Muscle layer of colon (tissue), 2 donors: ENCODE data around the gene AGPAT4.
"Not testable (repeated sequence)": the region's sequence is repeated elsewhere in the genome, so short reads cannot be mapped to it uniquely, and the experiment has no call there.

Experiments
- H3K27ac ChIP-seq: one replicate; pipeline ENCODE4 v1.7.0; 2013; ENCODE audit warnings: low read depth, mild to moderate bottlenecking, low read length, moderate library complexity
- H3K27me3 ChIP-seq, 2 donors: one replicate each; pipeline ENCODE4 v1.7.0; 2013; ENCODE audit warnings: low read length in 2 of 2, mild to moderate bottlenecking in 2 of 2; ENCODE audit not compliant: insufficient read depth in 2 of 2, control insufficient read depth in 1 of 2
- H3K36me3 ChIP-seq: one replicate; pipeline ENCODE4 v1.7.0; 2013; ENCODE audit warnings: mild to moderate bottlenecking, low read length; ENCODE audit not compliant: insufficient read depth
- H3K4me1 ChIP-seq: one replicate; pipeline ENCODE4 v1.7.0; 2013; ENCODE audit warnings: mild to moderate bottlenecking, low read length; ENCODE audit not compliant: insufficient read depth
- H3K4me3 ChIP-seq, 2 donors: one replicate each; pipeline ENCODE4 v1.7.0; 2013; ENCODE audit warnings: low read length in 2 of 2, low read depth in 1 of 2, mild to moderate bottlenecking in 1 of 2, moderate library complexity in 1 of 2
- H3K9ac ChIP-seq: one replicate; pipeline ENCODE4 v1.7.0; 2013; ENCODE audit warnings: low read length
- H3K9me3 ChIP-seq: one replicate; pipeline ENCODE4 v1.7.0; 2013; ENCODE audit warnings: mild to moderate bottlenecking, low read length
- donor health status: abdominal sarcoma.
- donor health status: Adenocarcinoma of cecum.

AGPAT4 gene

GRCh38 chr6:161273752-161274487 is at the start of gene AGPAT4:
Gene AGPAT4, minus strand, starts transcription at chr6:161274061. Its CDS starts 41,848 bp downstream, at chr6:161232213.
- H3K9ac ChIP-seq = peak within 1 kb of the TSS; percentile 38

GRCh38 chr6:161319231-161319630 is 45.4 kb upstream of the AGPAT4 start:
- Histone ChIP-seq H3K4me3 (no peak overlapping the region), H3K27me3 (no peaks in the 10 kb centered on the region), H3K9ac (no peak overlapping the region), H3K36me3 (no peaks in the 10 kb centered on the region), H3K9me3 (no peaks in the 10 kb centered on the region), H3K4me1 (no peaks in the 10 kb centered on the region), H3K27ac (no peak overlapping the region)

More at GRCh38 chr6:161273752-161274487, at the start of gene AGPAT4:
- Histone ChIP-seq H3K27ac (peak within 1 kb of the TSS; percentile 58), H3K27me3 (no peaks in the 10 kb centered on the region), H3K4me3 (peak within 1 kb of the TSS; percentile 64 to 69), H3K36me3 (no peaks in the 10 kb centered on the region), H3K4me1 (peaks cover 15% of the 10 kb centered on the region), H3K9me3 (no peaks in the 10 kb centered on the region)

- Histone ChIP-seq H3K36me3 (no peaks in the 10 kb centered on the region), H3K27ac (no peak overlapping the region), H3K27me3 (no peaks in the 10 kb centered on the region), H3K4me3 (no peak overlapping the region), H3K9ac (no peak overlapping the region), H3K9me3 (no peaks in the 10 kb centered on the region), H3K4me1 (no peaks in the 10 kb centered on the region)
Observed at GRCh38 chr6:161318456-161318855, 44.6 kb upstream of the AGPAT4 start.

- Histone ChIP-seq H3K36me3 (no peaks in the 10 kb centered on the region), H3K4me1 (no peaks in the 10 kb centered on the region), H3K27ac (no peak overlapping the region), H3K9me3 (no peaks in the 10 kb centered on the region), H3K4me3 (no peak overlapping the region), H3K27me3 (no peaks in the 10 kb centered on the region), H3K9ac (no peak overlapping the region)
Observed at GRCh38 chr6:161316531-161316930, 42.7 kb upstream of the AGPAT4 start.

- H3K4me3 ChIP-seq, H3K9me3 ChIP-seq, H3K27ac ChIP-seq, H3K27me3 ChIP-seq, H3K9ac ChIP-seq, H3K36me3 ChIP-seq, H3K4me1 ChIP-seq: not testable (repeated sequence)
Observed at GRCh38 chr6:161315246-161315917, 41.5 kb upstream of the AGPAT4 start.

- H3K9me3 ChIP-seq, H3K4me1 ChIP-seq, H3K27ac ChIP-seq, H3K9ac ChIP-seq, H3K4me3 ChIP-seq, H3K27me3 ChIP-seq, H3K36me3 ChIP-seq: not testable (repeated sequence)
Observed at GRCh38 chr6:161314541-161315245, 40.8 kb upstream of the AGPAT4 start.

- Histone ChIP-seq H3K27ac (no peak overlapping the region), H3K4me3 (no peak overlapping the region), H3K27me3 (no peaks in the 10 kb centered on the region), H3K9me3 (no peaks in the 10 kb centered on the region), H3K9ac (no peak overlapping the region), H3K4me1 (no peaks in the 10 kb centered on the region), H3K36me3 (no peaks in the 10 kb centered on the region)
Observed at GRCh38 chr6:161313940-161314509, 40.2 kb upstream of the AGPAT4 start.

- H3K27me3 ChIP-seq, H3K27ac ChIP-seq, H3K9ac ChIP-seq, H3K4me1 ChIP-seq, H3K36me3 ChIP-seq, H3K9me3 ChIP-seq, H3K4me3 ChIP-seq: not testable (repeated sequence)
Observed at GRCh38 chr6:161313475-161313874, 39.6 kb upstream of the AGPAT4 start.

- not testable (repeated sequence) for H3K4me1 ChIP-seq, H3K27me3 ChIP-seq, H3K4me3 ChIP-seq, H3K27ac ChIP-seq, H3K9me3 ChIP-seq, H3K9ac ChIP-seq, H3K36me3 ChIP-seq
Observed at GRCh38 chr6:161309774-161310173, 35.9 kb upstream of the AGPAT4 start.

- no peaks in the 10 kb centered on the region for H3K9me3 ChIP-seq
- H3K27me3 ChIP-seq = no peaks in the 10 kb centered on the region
- H3K4me3 ChIP-seq = no peak overlapping the region
- H3K9ac ChIP-seq = no peak overlapping the region
- H3K4me1 ChIP-seq = no peaks in the 10 kb centered on the region
- no peak overlapping the region for H3K27ac ChIP-seq
- H3K36me3 ChIP-seq = no peaks in the 10 kb centered on the region
Observed at GRCh38 chr6:161308075-161308655, 34.3 kb upstream of the AGPAT4 start.

- Histone ChIP-seq H3K36me3 (no peaks in the 10 kb centered on the region), H3K9me3 (no peaks in the 10 kb centered on the region), H3K4me1 (peaks cover 6% of the 10 kb centered on the region), H3K9ac (no peak overlapping the region), H3K4me3 (no peak overlapping the region), H3K27ac (no peak overlapping the region), H3K27me3 (no peaks in the 10 kb centered on the region)
Observed at GRCh38 chr6:161305860-161306259, 32.0 kb upstream of the AGPAT4 start.
